H1 (cell line): ENCODE results near the gene SLC35B2. TPM values are rescaled to one million over a fixed set of nuclear protein-coding genes. Genes with fewer than 3 reads are reported as not detected.

Experiments
- CTCF ChIA-PET: fragments of 300-600 bp; sonication (Branson Sonifier 250); formaldehyde crosslinking; loops from one replicate; lab custom pipeline; 2021; ENCODE audit not compliant: partially characterized antibody; lab: Charles Lee
- POLR2A ChIA-PET: fragments of 300-600 bp; sonication (Branson Sonifier 250); formaldehyde crosslinking; loops from one replicate; lab custom pipeline; 2021; ENCODE audit warnings: inconsistent platforms; ENCODE audit not compliant: partially characterized antibody; lab: Charles Lee
- DNase-seq, 2 experiments: peaks; one replicate each; pipeline versions ENCODE4 v3.0.0 to v3.0.0-alpha.2; 2010 to 2022; ENCODE audit warnings: low spot score in 2 of 2, low read depth in 1 of 2, mixed read lengths in 1 of 2
- FAIRE-seq: peaks from 2 replicates; lab custom pipeline; 2011; peaks lifted over from hg19 to GRCh38; lab: Jason Lieb, UNC
- H2AFZ ChIP-seq: 2 replicates; pipeline ENCODE4 v1.8.1; 2012; ENCODE audit warnings: low read length, inconsistent platforms
- H2AK5ac ChIP-seq: 2 replicates; pipeline ENCODE4 v1.6.1; 2013; ENCODE audit warnings: low read depth, low read length
- H2BK120ac ChIP-seq: replicated peaks from 2 replicates; pipeline ENCODE3; 2013; ENCODE audit warnings: low read depth, low read length, inconsistent platforms
- H2BK12ac ChIP-seq: 2 replicates; pipeline ENCODE4 v1.6.1; 2013; ENCODE audit warnings: low read depth, low read length
- H2BK15ac ChIP-seq: 2 replicates; pipeline ENCODE4 v1.6.1; 2013; ENCODE audit warnings: low read length
- H2BK20ac ChIP-seq: 2 replicates; pipeline ENCODE4 v1.6.1; 2013; ENCODE audit warnings: low read length
- H2BK5ac ChIP-seq: 2 replicates; pipeline ENCODE4 v1.6.1; 2013; ENCODE audit warnings: low read depth, low read length
- H3K14ac ChIP-seq: 2 replicates; pipeline ENCODE4 v1.6.1; 2013; ENCODE audit warnings: inconsistent platforms; ENCODE audit not compliant: insufficient read length
- H3K18ac ChIP-seq: 2 replicates; pipeline ENCODE4 v1.6.1; 2013; ENCODE audit warnings: low read length; ENCODE audit errors: extremely low read depth
- H3K23ac ChIP-seq: 2 replicates; pipeline ENCODE4 v1.6.1; 2013; ENCODE audit warnings: inconsistent platforms; ENCODE audit not compliant: insufficient read length
- H3K23me2 ChIP-seq: 2 replicates; pipeline ENCODE4 v1.6.1; 2013; ENCODE audit warnings: low read depth, low read length
- H3K27ac ChIP-seq: 2 replicates; pipeline ENCODE4 v1.6.1; 2011; ENCODE audit warnings: low read depth, low read length, inconsistent platforms
- H3K27me3 ChIP-seq, 4 experiments: replicated peaks in 1 of 4; 1 replicate in 1 of 4; 2 replicates in 3 of 4; pipeline versions ENCODE4 v1.6.1 to v1.8.1; 2011 to 2013; ENCODE audit warnings: low read length in 3 of 4, mild to moderate bottlenecking in 3 of 4, inconsistent platforms in 2 of 4, mixed read lengths in 2 of 4, moderate library complexity in 1 of 4; ENCODE audit not compliant: control insufficient read depth in 3 of 4, insufficient read depth in 3 of 4; ENCODE audit errors: extremely low read depth in 1 of 4
- H3K36me3 ChIP-seq, 4 experiments: 2 replicates each; pipeline versions ENCODE4 v1.6.1 to v1.8.1; 2011 to 2013; ENCODE audit warnings: mild to moderate bottlenecking in 4 of 4, low read length in 3 of 4, moderate library complexity in 2 of 4, control low read depth in 1 of 4, inconsistent platforms in 1 of 4; ENCODE audit not compliant: insufficient read depth in 4 of 4, control insufficient read depth in 2 of 4
- H3K4ac ChIP-seq: replicated peaks from 2 replicates; pipeline ENCODE3; 2013; ENCODE audit warnings: low read length, low read depth, mixed read lengths, inconsistent platforms; ENCODE audit not compliant: insufficient read length
- H3K4me1 ChIP-seq, 4 experiments: replicated peaks in 1 of 4; 1 replicate in 1 of 4; 2 replicates in 3 of 4; pipeline versions ENCODE4 v1.6.1 to v1.8.1; 2011 to 2013; ENCODE audit warnings: low read length in 3 of 4, inconsistent platforms in 2 of 4, mixed read lengths in 1 of 4; ENCODE audit not compliant: insufficient read depth in 4 of 4, control insufficient read depth in 3 of 4
- H3K4me2 ChIP-seq, 2 experiments: 2 replicates each; pipeline versions ENCODE4 v1.6.1 to v1.8.1; 2011 to 2013; ENCODE audit warnings: low read depth in 2 of 2, low read length in 2 of 2, control low read depth in 1 of 2, inconsistent platforms in 1 of 2, mild to moderate bottlenecking in 1 of 2; ENCODE audit not compliant: insufficient read depth in 1 of 2
- H3K4me3 ChIP-seq, 4 experiments: fragments of 200-600, 300-600 bp in 1 of 4; sonication (generic), shearing (Covaris generic), sonication (Bioruptor Twin) in 1 of 4; 2 replicates each; pipeline versions ENCODE4 v1.5.1 to v1.8.1; 2011 to 2016; ENCODE audit warnings: low read length in 4 of 4, low read depth in 3 of 4, control low read depth in 2 of 4, inconsistent platforms in 2 of 4, mild to moderate bottlenecking in 2 of 4, mixed read lengths in 1 of 4, moderate library complexity in 1 of 4; ENCODE audit not compliant: insufficient read depth in 2 of 4; ENCODE audit errors: extremely low read depth in 1 of 4
- H3K56ac ChIP-seq: replicated peaks from 2 replicates; pipeline ENCODE3; 2013; ENCODE audit warnings: low read depth, mild to moderate bottlenecking, mixed read lengths, low read length, inconsistent platforms; ENCODE audit not compliant: insufficient read length
- H3K79me1 ChIP-seq: 2 replicates; pipeline ENCODE4 v1.6.1; 2013; ENCODE audit warnings: low read depth, low read length, control low read depth
- H3K79me2 ChIP-seq, 2 experiments: 2 replicates each; pipeline versions ENCODE4 v1.6.1 to v1.8.1; 2012 to 2013; ENCODE audit warnings: low read length in 2 of 2, mild to moderate bottlenecking in 2 of 2, inconsistent platforms in 1 of 2; ENCODE audit not compliant: insufficient read depth in 2 of 2, control insufficient read depth in 1 of 2
- H3K9ac ChIP-seq, 4 experiments: replicated peaks in 1 of 4; 1 replicate in 1 of 4; 2 replicates in 3 of 4; pipeline versions ENCODE4 v1.6.1 to v1.8.1; 2011 to 2013; ENCODE audit warnings: low read depth in 3 of 4, low read length in 3 of 4, control low read depth in 2 of 4, mild to moderate bottlenecking in 2 of 4, moderate library complexity in 2 of 4, inconsistent platforms in 1 of 4; ENCODE audit errors: extremely low read depth in 1 of 4
- H3K9me3 ChIP-seq, 2 experiments: 2 replicates each; pipeline versions ENCODE4 v1.6.1 to v1.8.1; 2012 to 2013; ENCODE audit warnings: mild to moderate bottlenecking in 2 of 2, moderate library complexity in 2 of 2, control low read depth in 1 of 2, inconsistent platforms in 1 of 2, low read depth in 1 of 2, low read length in 1 of 2, mixed read lengths in 1 of 2; ENCODE audit not compliant: insufficient read depth in 2 of 2
- H4K20me1 ChIP-seq, 2 experiments: replicated peaks in 1 of 2; 2 replicates each; pipeline versions ENCODE3 to v1.8.1; 2011 to 2013; ENCODE audit warnings: inconsistent platforms in 2 of 2, low read length in 2 of 2, mild to moderate bottlenecking in 1 of 2; ENCODE audit not compliant: insufficient read depth in 2 of 2, control insufficient read depth in 1 of 2
- H4K5ac ChIP-seq: 2 replicates; pipeline ENCODE4 v1.6.1; 2013; ENCODE audit warnings: low read length, low read depth, mixed read lengths, inconsistent platforms; ENCODE audit not compliant: insufficient read length
- H4K8ac ChIP-seq: 2 replicates; pipeline ENCODE4 v1.8.0; 2013; ENCODE audit warnings: mild to moderate bottlenecking, moderate library complexity, low read length, inconsistent platforms; ENCODE audit not compliant: insufficient read depth; ENCODE audit errors: extremely low read depth
- H4K91ac ChIP-seq: replicated peaks from 2 replicates; pipeline ENCODE3; 2013; ENCODE audit warnings: low read length, mixed read lengths, inconsistent platforms; ENCODE audit not compliant: insufficient read length
- BRCA1 ChIP-seq: IDR thresholded peaks from 2 replicates; pipeline ENCODE4 v1.6.1; 2012; ENCODE audit warnings: low read depth, low read length, improper control_type of control experiment
- HDAC2 ChIP-seq, 2 experiments: fragments of 300-600 bp in 1 of 2; sonication (generic) in 1 of 2; IDR thresholded peaks; 2 replicates each; pipeline ENCODE4 v1.6.1; 2011 to 2012; ENCODE audit warnings: low read depth in 2 of 2, low read length in 2 of 2, mild to moderate bottlenecking in 2 of 2, moderate library complexity in 2 of 2, borderline replicate concordance in 1 of 2, inconsistent platforms in 1 of 2
- HDAC6 ChIP-seq: IDR thresholded peaks from one replicate; pipeline ENCODE4 v1.7.1; 2012; ENCODE audit warnings: low read depth, mild to moderate bottlenecking, inconsistent platforms, low read length, moderate library complexity
- JUND ChIP-seq: IDR thresholded peaks from 2 replicates; pipeline ENCODE4 v1.6.1; 2011; ENCODE audit warnings: mild to moderate bottlenecking, improper control_type of control experiment, low read length
- MAFK ChIP-seq: IDR thresholded peaks from 2 replicates; pipeline ENCODE4 v1.6.1; 2012; ENCODE audit warnings: low read depth, mild to moderate bottlenecking, improper control_type of control experiment, low read length
- POLR2AphosphoS5 ChIP-seq: IDR thresholded peaks from 2 replicates; pipeline ENCODE4 v1.6.1; 2011; ENCODE audit warnings: low read depth, low read length
- RBBP5 ChIP-seq: IDR thresholded peaks from 2 replicates; pipeline ENCODE4 v1.7.1; 2012; ENCODE audit warnings: low read depth, mild to moderate bottlenecking, inconsistent platforms, low read length, moderate library complexity, borderline replicate concordance
- SP1 ChIP-seq: IDR thresholded peaks from 2 replicates; pipeline ENCODE4 v1.6.1; 2011; ENCODE audit warnings: low read depth, low read length
- TEAD4 ChIP-seq: IDR thresholded peaks from 2 replicates; pipeline ENCODE4 v1.6.1; 2012; ENCODE audit warnings: low read depth, low read length, inconsistent platforms, mixed read lengths
- WGBS, 2 experiments: shearing (Covaris generic) in 1 of 2; methylation state at CpG; one replicate each; pipeline versions ENCODE4 v1.1.6 to v1.1.7; 2013 to 2015; ENCODE audit warnings: low lambda C conversion rate in 2 of 2, mixed read lengths in 2 of 2, inconsistent platforms in 1 of 2, low coverage in 1 of 2, missing lambda C conversion rate in 1 of 2; ENCODE audit not compliant: insufficient replicate concordance in 2 of 2, insufficient coverage in 1 of 2, insufficient read length in 1 of 2; ENCODE audit errors: extremely low coverage in 1 of 2, missing lambda C conversion rate in 1 of 2; 5-methylcytosine and 5-hydroxymethylcytosine counted together
- polyA plus RNA-seq, 7 experiments: library from polyadenylated mRNA; depleted of rRNA in 3 of 7; stranded (reverse) in 5 of 7; unstranded in 2 of 7; fragments of >200 nt in 5 of 7; fragments of 200-250 nt in 2 of 7; gene quantifications; 1 replicate in 5 of 7; 2 replicates in 1 of 7; 4 replicates in 1 of 7; pipeline versions ENCODE4 v1.2.1 to v1.2.3, GENCODE V29; 2011 to 2013; ENCODE audit warnings: missing spikeins in 2 of 7, mixed read lengths in 2 of 7
- total RNA-seq: library from RNA; stranded (reverse); fragmentation: NEBNext Ultra II Directional; extraction: Animal tissue kit (Norgen Biotek cat#: 25700); gene quantifications from 2 replicates; pipeline ENCODE4 v1.2.1, GENCODE V29; 2021
- TF ChIP-seq, protein P1 (sequence below): IDR thresholded peaks from 2 replicates; pipeline ENCODE4 v1.6.1; 2012; ENCODE audit warnings: inconsistent platforms
- TF ChIP-seq, protein P2 (sequence below): IDR thresholded peaks from 2 replicates; pipeline ENCODE4 v1.6.1; 2012; ENCODE audit warnings: low read length, inconsistent platforms

SLC35B2 gene
- total and polyA plus RNA-seq, 2 of the 8 experiments (the other 6 are each of a cell fraction or from before 2014, with no cell fraction given) = 29.5 to 65.0 TPM

DNA sequence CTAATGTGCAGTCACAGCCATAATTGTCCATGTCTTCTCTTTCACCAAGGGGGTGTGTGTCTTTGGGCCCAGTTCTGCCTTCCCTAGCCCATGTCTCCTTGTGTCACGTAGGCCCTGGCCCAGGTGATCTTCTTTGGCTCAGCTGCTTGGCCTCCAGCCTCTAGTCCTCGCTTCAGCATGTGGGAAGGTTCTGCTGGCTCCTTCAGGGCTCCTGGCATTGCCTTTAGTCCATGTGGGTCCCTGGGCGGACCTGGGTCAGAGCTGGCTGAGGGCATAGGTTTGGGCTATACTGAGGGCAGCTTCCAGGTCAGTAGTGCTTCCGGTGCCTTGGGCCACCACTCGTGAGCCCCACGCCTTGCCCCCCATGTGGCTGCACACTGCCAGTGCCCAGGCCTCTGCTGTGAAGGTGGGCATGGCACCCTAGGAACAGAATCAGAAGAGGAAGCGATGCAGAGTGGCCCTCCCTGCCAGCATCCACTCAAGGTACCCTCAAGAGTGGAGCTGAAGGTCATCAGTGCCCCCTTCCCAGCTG is 43.0 kb upstream of the SLC35B2 start:
- Histone ChIP-seq H4K91ac (no peak overlapping the region), H3K9ac (no peak overlapping the region), H3K9me3 (no peaks in the 10 kb centered on the region), H3K4me1 (peaks cover 0 to 9% (median 4%) of the 10 kb centered on the region in 4 experiments; a peak in 4 of 7 replicates), H3K36me3 (peaks cover 15 to 44% (median 31%) of the 10 kb centered on the region in 4 experiments), H2AFZ (no peak overlapping the region), H2AK5ac (no peak overlapping the region), H4K5ac (no peak overlapping the region), H2BK5ac (no peak overlapping the region), H3K14ac (no peak overlapping the region), H3K27me3 (peaks cover 0 to 18% (median 12%) of the 10 kb centered on the region in 4 experiments; a peak in 6 of 7 replicates), H2BK12ac (no peak overlapping the region), H3K23me2 (peaks cover 14% of the 10 kb centered on the region), H3K23ac (no peak overlapping the region), H2BK120ac (no peak overlapping the region), H3K4me3 (no peak overlapping the region), H4K8ac (no peak overlapping the region), H3K4me2 (no peak overlapping the region), H3K27ac (no peak overlapping the region), H3K4ac (no peak overlapping the region), H3K18ac (no peak overlapping the region), H4K20me1 (peaks cover 2 to 3% of the 10 kb centered on the region in 2 experiments), H3K79me2 (no peaks in the 10 kb centered on the region), H3K79me1 (no peaks in the 10 kb centered on the region), H3K56ac (no peak overlapping the region), H2BK20ac (no peak overlapping the region), H2BK15ac (no peak overlapping the region)
- WGBS, 2 experiments = 84% methylated on average over 7 of the region's 7 CpGs; no CpG with 5 or more reads in 1 of the 2 experiments
- DNase-seq (no peak), FAIRE-seq (no peak)
- ChIA-PET POLR2A (interaction anchor here (1.0 to 10.4 kb wide), 7 partner anchors 6 to 45 kb away, joined by 3 to 102 read pairs (median 59); partner anchors contain the start of genes AARS2, SLC35B2 and TMEM151B), CTCF (interaction anchor here (0.7 to 13.9 kb wide), 6 partner anchors 10 to 58 kb away, joined by 5 to 330 read pairs (median 8); partner anchors contain the start of genes AARS2, NFKBIE and TMEM151B)
- TF ChIP-seq RBBP5 (no peak), MAFK (no peak), TEAD4 (no peak), POLR2AphosphoS5 (no peak), HDAC2 (IDR thresholded peaks at IDR 0.05; ENCODE audit: borderline replicate concordance in 1 of 2, low read depth in 2 of 2, low read length in 2 of 2) (no peak), SP1 (no peak), JUND (no peak), HDAC6 (no peak), BRCA1 (no peak)
- TF ChIP-seq, protein P1, sequence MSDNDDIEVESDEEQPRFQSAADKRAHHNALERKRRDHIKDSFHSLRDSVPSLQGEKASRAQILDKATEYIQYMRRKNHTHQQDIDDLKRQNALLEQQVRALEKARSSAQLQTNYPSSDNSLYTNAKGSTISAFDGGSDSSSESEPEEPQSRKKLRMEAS = no peak
- TF ChIP-seq, protein P2, sequence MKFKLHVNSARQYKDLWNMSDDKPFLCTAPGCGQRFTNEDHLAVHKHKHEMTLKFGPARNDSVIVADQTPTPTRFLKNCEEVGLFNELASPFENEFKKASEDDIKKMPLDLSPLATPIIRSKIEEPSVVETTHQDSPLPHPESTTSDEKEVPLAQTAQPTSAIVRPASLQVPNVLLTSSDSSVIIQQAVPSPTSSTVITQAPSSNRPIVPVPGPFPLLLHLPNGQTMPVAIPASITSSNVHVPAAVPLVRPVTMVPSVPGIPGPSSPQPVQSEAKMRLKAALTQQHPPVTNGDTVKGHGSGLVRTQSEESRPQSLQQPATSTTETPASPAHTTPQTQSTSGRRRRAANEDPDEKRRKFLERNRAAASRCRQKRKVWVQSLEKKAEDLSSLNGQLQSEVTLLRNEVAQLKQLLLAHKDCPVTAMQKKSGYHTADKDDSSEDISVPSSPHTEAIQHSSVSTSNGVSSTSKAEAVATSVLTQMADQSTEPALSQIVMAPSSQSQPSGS = no peak
